EL (cell line): ENCODE measurements around the gene MAPK12.

Source experiments
- DNase-seq: peaks from one replicate; pipeline ENCODE4 v3.0.0-alpha.2; 2016

MAPK12 gene

DNA sequence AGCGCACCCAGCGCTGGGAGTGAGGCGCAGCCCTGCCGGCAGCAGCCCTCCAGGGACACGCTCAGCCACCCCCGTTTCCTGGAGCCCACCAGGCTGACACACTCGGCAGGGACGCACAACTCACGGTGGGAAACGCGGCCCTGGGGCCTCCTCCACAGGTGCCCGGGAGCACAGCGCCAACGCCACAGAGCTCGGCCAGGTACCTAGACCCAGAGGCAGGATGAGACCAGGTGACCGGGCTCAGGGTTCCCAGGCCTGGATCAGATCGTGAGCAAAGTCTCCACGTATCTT lies 34.7 kb downstream of the MAPK12 start:
- no peak for DNase-seq

DNA sequence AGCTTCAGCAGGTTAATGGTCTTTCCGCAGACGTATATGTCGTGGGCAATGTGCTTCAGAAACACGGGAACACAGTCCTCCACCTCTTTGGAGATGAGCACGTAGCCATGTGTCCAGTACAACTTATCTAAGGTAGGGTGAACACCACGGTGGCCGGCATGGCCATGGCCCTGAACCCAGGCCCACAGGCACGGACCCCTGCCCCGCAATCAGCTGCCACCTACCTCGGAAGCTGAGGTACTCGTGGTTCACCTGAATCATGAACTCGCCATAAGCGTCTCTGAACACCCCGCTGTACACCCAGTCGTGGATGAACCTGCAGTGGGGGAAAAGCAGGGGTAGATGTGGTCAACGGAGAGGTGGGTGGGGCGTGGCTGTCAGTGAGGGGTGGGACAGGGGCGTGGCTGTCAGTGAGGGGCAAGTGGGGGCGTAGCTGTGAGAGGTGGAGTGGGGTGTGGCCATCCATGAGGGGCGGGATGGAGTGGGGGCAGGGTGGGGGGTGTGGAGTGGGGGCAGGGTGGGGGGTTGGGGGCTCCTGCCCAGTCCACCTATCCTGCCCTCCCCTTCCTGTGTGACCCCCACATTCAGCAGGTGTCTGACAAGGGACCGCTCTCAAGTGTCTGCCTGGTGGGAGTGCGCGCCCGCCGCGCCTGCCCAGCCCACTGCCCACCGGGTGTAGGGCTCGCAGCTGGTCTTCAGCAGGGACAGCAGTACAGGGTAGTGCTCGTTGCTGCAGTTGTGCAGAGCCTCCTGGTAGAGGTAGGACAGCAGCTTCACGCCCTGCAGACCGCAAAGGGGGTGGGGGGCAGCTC lies 35.2 kb downstream of the MAPK12 start:
- no peak for DNase-seq

GRCh38 chr22:50225200-50225969 lies 36.1 kb downstream of the MAPK12 start:
- no peak for DNase-seq

DNA sequence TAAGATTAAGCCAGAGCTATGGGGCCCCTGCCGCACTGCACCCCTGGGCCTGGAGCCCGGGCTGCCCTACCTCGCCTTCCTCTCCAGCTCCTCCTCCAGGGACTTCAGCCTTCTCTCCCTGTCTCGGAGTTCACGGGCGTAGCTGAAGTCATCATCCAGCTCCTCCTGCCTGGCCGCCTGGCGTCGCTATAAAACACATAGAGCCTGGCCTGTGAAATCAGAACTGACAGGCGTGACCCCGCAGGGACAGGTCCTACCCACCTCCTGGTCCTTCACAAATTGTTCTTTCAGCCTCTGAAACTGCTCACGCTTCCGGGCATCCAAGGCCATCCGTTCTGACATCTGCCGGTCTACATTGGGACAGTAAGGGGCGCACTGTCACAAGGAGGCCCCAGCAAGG lies 37.4 kb downstream of the MAPK12 start:
- no peak for DNase-seq

DNA sequence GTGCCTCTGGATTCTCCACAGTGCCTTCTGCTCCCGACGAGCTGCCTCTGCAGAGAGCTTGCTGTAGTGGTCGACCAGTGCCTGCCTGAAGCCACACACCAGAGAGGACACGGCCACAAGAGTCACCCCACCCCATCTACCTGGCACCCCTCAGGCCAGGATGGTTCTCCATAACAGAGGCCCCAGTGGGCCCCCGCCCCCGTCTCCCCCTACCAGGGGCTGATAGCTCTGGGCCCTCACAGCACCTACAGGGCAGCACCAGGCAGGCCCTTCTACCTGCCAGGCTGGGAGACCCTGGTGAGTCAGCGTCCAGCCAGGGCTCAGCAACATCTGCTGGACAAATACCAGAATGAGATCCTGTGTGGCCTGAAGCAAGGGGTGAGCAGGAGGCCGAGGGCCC lies 39.0 kb downstream of the MAPK12 start:
- DNase-seq: no peak

DNA sequence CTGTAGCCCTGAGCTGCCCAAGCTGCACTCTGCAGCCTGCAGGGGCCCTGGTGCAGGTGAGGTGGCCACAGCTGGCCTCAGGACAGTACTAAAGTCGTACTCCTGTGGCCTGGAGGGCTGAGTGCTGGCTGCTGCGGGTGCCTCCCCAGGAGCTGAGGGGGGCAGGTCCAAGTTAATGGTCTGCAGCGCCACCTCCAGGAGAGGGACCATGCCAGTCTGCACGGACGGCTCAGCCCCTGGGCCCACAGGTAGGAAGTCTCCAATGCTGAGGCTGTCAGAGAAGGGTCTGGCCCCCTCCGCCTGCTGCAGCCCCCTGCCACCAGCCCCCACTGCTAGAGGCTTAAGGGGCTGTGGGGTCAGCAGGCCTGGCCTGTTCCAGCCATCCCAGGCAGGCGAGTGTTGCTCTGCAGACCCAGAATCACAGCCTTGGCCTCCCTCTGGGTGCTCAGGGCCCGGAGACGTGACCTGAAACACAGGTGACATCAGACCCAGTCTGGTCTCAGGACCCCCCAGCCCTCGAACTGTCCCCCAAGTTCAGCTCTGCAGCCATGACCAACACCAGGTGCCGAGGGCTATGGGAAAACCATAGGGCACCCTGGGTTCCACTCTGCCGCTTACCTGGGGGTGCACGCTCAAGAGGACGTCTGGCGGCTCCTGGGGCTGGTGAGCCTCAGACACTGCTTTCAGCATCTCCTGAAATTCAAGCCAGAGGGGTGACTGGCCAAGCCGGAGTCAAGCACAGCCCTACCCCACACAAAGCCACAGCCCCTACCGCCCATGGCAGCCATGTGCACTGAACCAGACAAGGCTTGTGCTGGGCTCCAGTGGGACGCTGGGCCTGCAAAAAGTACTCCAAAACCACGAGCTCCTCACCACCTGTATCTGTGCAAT lies 39.8 kb downstream of the MAPK12 start:
- DNase-seq: no peak

DNA sequence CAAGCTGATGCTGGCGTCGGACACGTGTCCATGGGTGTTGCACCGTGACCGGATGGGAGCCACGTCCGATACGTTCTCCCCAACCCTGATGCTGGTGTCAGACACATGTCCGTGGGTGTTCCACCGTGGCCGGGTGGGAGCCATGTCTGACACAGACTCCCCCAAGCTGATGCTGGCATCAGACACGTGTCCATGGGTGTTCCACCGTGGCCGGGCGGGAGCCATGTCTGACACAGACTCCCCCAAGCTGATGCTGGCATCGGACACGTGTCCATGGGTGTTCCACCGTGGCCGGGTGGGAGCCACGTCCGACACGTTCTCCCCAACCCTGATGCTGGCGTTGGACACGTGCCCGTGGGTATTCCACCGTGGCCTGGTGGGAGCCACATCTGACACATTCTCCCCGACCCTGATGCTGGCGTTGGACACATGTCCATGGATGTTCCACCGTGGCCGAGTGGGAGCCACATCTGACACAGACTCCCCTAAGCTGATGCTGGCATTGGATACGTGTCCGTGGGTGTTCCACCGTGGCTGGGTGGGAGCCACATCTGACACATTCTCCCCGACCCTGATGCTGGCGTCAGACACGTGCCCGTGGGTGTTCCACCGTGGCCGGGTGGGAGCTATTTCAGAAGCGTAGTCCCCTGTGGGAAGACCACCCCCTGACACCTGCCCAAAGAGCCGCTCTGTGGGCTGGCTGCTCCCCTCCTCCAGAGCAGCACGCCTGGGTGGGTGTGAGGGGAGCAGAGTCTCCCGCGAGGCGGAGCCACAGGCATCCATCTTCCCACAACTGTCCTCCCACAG lies 40.7 kb downstream of the MAPK12 start:
- DNase-seq: no peak

GRCh38 chr22:50219800-50220602 lies 41.5 kb downstream of the MAPK12 start:
- DNase-seq: no peak

- peak; percentile 45 for DNase-seq
Observed at GRCh38 chr22:50218996-50219727, 42.3 kb downstream of the MAPK12 start.

DNA sequence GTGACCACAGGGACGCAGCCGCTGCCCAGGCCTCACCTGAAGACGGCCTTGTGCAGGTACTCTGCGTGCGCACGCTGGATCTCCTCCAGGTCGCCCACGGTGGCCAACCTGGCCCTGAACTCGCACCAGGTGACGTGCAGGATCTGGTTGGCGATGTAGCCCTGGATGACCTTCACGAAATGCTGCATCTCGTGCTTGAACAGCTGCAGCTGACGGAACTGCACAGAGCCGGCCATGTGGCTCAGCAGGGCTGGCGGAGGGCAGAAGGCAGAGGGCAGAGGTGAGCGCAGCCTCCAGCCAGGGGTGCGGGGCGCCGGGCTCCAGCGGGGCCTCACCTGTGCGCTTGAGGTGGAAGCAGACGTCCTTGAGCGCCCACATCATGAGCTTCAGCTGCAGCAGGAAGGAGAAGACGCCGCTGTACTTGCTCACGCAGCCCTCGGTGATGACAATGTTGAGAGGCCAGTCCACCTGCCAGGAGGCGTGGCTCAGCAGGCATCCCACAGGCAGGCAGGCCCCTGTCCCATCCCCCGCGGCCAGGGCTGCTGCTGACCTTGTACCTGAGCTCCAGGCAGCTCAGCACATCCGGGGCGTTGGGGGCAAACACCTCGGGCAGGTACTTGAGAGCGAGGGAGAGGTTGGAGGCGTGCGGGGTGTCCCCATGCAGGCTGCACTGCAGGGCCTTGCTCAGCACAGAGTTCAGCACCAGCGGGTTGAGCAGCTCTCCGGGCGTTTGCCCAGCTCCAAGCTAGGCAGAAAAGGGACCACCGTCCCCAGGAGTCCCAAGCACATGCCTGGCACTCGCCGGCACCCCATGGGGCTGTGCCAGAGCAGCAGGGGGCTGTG lies 43.1 kb downstream of the MAPK12 start:
- DNase-seq: no peak

GRCh38 chr22:50217543-50218152 lies 43.8 kb downstream of the MAPK12 start:
- DNase-seq: no peak

- no peak for DNase-seq
Observed at GRCh38 chr22:50216684-50217520, 44.6 kb downstream of the MAPK12 start.

- no peak for DNase-seq
Observed at GRCh38 chr22:50216055-50216683, 45.3 kb downstream of the MAPK12 start.

- no peak for DNase-seq
Observed at GRCh38 chr22:50215297-50216054, 46.0 kb downstream of the MAPK12 start.

DNA sequence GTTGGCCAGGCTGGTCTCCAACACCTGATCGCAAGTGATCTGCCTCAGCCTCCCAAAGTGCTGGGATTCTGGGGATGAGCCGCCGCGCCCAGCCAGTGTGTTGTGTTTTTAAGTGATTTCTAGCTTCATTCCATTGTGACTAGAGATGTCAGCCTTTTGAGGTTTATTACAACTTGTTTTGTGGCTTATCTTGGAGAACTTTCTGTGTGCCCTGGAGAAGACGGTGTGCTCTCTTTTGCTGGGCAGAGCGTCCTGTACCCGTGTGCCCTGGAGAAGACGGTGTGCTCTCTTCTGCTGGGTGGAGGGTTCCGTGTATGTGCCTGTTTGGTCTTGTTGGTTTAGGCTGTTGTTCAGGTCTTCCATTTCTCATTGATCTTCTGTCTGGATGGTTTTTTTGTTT lies 48.2 kb downstream of the MAPK12 start:
- DNase-seq: no peak

- no peak for DNase-seq
Observed at GRCh38 chr22:50211147-50211546, 50.3 kb downstream of the MAPK12 start.

- DNase-seq: no peak
Observed at GRCh38 chr22:50210378-50211139, 50.9 kb downstream of the MAPK12 start.
